Naive thymus-derived CD8-positive, alpha-beta T cell (primary cell): ENCODE results near the gene EVPL. TPM values are rescaled to one million over a fixed set of nuclear protein-coding genes. Genes with fewer than 3 reads are reported as not detected.

ENCODE experiments used
- ATAC-seq, 2 donors: fragments of 150-1000 bp; cut with Tn5 transposase in 1 of 2; sonication (Bioruptor Pico), chemical (Tn5 transposase) in 1 of 2; 1 replicate in 1 of 2; 2 replicates in 1 of 2; pipeline ENCODE4 v1.10.0; 2021; ENCODE audit warnings: mild to moderate bottlenecking in 2 of 2, moderate library complexity in 2 of 2
- POLR2A ChIA-PET: fragments of 350-600 bp; sonication (Branson Sonifier 250); formaldehyde crosslinking; loops from one replicate; lab custom pipeline; 2021; ENCODE audit warnings: antibody characterized with exemption; lab: Charles Lee
- DNase-seq, 10 donors: peaks; one replicate each; pipeline versions ENCODE4 v3.0.0 to v3.0.0-alpha.2; 2020 to 2022
- H3K27ac Mint-ChIP-seq, 10 donors: one replicate each; pipeline ENCODE4 v1.8.0; 2020 to 2022; ENCODE audit warnings: mild to moderate bottlenecking in 10 of 10, mixed read lengths in 10 of 10, moderate library complexity in 4 of 10, inconsistent platforms in 1 of 10
- H3K27me3 Mint-ChIP-seq, 5 donors: one replicate each; pipeline ENCODE4 v1.8.0; 2021 to 2022; ENCODE audit warnings: mixed read lengths in 5 of 5
- H3K36me3 Mint-ChIP-seq, 3 donors: one replicate each; pipeline ENCODE4 v1.8.0; 2020 to 2022; ENCODE audit warnings: mixed read lengths in 3 of 3, mild to moderate bottlenecking in 2 of 3, inconsistent platforms in 1 of 3
- H3K4me1 Mint-ChIP-seq, 4 donors: one replicate each; pipeline ENCODE4 v1.8.0; 2021 to 2022; ENCODE audit warnings: mixed read lengths in 4 of 4
- H3K4me3 Mint-ChIP-seq, 10 donors: one replicate each; pipeline ENCODE4 v1.8.0; 2020 to 2022; ENCODE audit warnings: mild to moderate bottlenecking in 10 of 10, mixed read lengths in 10 of 10, moderate library complexity in 6 of 10, inconsistent platforms in 1 of 10
- H3K9me3 Mint-ChIP-seq, 9 donors: one replicate each; pipeline ENCODE4 v1.8.0; 2020 to 2022; ENCODE audit warnings: mixed read lengths in 9 of 9, mild to moderate bottlenecking in 3 of 9, inconsistent platforms in 1 of 9, moderate library complexity in 1 of 9
- polyA plus RNA-seq, 3 donors: library from polyadenylated mRNA; unstranded; fragments of 300-500 nt; fragmentation: Illumina TruSeq; gene quantifications; one replicate each; pipeline ENCODE4 v1.2.3, GENCODE V29; 2021
- total RNA-seq, 8 experiments: library from RNA in 2 of 8; stranded (reverse) in 2 of 8; gene quantifications; one replicate each; pipeline ENCODE4 v1.2.3 and lab custom pipeline; 2021 to 2026

EVPL gene
- total and polyA plus RNA-seq, 5 experiments from 2014 or later = 0.74 to 8.2 (median 4.3) TPM; not detected in 1

DNA sequence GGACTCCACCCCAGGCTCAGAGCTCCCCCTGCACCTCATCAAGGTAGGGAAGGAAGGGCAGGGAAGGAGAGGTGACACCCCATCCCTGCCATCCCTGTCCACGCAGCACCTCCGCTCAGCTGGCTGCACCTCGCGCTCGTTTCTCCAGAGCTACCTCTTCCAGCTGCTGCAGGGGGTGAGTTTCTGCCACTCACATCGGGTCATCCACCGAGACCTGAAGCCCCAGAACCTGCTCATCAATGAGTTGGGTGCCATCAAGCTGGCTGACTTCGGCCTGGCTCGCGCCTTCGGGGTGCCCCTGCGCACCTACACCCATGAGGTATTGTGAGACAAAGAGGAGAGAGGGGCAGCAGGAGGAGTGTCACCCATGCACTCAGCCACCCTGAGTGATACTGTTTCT lies 25.0 kb downstream of the EVPL start:
- H3K27me3 Mint-ChIP-seq = no peaks in the 10 kb centered on the region
- peaks cover 10 to 15% (median 12%) of the 10 kb centered on the region in 4 donors for H3K4me1 Mint-ChIP-seq
- no peak for DNase-seq
- H3K9me3 Mint-ChIP-seq = no peaks in the 10 kb centered on the region
- ATAC-seq = no peak
- no peak overlapping the region for H3K4me3 Mint-ChIP-seq
- POLR2A ChIA-PET = interaction anchor here (0.5 to 2.8 kb wide), 3 partner anchors 93 to 218 kb away, joined by 3 to 10 read pairs (median 3); partner anchors contain the start of genes UNK and WBP2
- H3K27ac Mint-ChIP-seq = no peak overlapping the region
- no peaks in the 10 kb centered on the region for H3K36me3 Mint-ChIP-seq

DNA sequence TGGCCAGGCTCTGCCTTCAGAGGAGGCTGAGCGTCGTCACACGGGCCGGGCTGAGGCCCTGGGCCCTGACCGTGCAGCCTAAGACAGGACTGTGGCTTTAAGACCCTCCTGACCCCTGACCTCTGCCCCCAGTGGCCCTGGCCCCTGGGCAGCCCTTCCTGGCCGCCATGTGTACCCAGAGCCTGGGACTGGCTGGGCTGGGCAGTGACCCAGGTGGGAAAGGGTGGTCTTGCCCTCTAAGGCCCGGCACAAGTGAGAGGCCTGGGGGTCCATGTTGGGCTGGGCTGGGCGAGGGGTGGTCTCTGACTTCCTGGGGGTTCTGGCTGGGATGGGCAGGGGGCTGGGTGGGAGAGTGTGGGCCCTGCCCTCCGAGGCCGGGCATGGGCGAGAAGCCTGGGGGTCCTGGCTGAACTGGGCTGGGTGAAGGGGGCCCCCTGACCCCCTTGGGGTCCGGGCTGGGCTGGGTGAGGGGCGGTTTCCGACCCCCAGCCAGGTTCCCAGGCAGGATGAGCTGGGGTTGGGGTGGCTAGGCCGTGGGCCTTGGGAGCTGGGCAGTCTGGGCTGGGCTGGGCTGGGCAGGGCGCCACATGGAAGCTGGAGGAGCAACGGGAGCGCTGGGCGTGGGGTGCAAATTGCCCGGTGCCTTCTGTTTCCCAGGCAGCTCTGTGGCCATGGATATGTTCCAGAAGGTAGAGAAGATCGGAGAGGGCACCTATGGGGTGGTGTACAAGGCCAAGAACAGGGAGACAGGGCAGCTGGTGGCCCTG lies 26.2 kb downstream of the EVPL start, which contains the start of gene CDK3:
Gene CDK3 (plus strand): TSS at position 101 of the 767 bp plus-strand sequence. CDS start 571 bp downstream, at position 672.
- POLR2A ChIA-PET = interaction anchor here (0.5 kb wide), 2 partner anchors 66 to 314 kb away, joined by 3 read pairs; no protein-coding TSS in a partner anchor
- no peak for DNase-seq
- Mint-ChIP-seq H3K27me3 (no peaks in the 10 kb centered on the region), H3K9me3 (no peaks in the 10 kb centered on the region), H3K36me3 (no peaks in the 10 kb centered on the region), H3K27ac (peak within 1 kb of the TSS in 1 of 10 donors; percentile 27), H3K4me3 (no peak within 1 kb of the TSS), H3K4me1 (peaks cover 14 to 21% (median 20%) of the 10 kb centered on the region in 4 donors)
- no peak for ATAC-seq

DNA sequence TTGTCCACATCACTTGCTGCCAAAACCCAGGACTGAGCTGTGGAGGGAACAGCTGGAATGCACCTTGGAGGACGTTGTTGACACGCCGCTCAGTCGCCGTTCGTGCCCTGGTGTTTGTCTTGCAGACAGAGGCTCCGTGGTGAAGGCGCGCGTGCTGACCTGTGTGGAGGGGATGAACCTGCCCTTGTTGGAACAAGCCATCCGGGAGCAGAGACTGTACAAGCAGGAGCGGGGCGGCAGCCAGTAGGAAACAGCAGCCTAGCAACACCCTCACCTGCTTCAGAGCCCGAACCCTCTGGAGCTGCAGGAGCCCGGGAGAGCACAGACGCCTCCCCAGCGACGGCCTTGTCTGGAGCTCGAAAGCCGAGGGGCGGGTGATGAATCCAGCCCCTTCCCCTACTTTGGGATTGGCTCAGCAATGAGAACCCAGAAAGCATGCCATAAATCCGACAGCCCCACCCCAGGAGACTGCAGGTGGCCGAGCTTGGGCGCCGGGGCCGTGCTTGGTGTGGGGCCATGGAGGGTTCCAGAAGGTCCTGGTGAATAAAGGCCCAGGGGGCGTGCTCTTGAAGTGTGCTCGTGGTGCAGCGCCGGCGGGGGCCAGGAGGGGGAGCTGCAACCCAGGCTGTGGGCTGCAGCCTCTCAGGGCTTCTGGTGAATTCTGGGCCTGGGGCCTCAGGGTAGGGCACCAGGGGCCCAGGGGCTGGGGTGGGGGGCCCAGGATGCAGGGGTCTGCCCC lies 26.9 kb downstream of the EVPL start:
- Mint-ChIP-seq H3K27ac (no peak overlapping the region), H3K9me3 (no peaks in the 10 kb centered on the region), H3K4me1 (peaks cover 11 to 17% (median 16%) of the 10 kb centered on the region in 4 donors), H3K4me3 (no peak overlapping the region), H3K27me3 (no peaks in the 10 kb centered on the region), H3K36me3 (no peaks in the 10 kb centered on the region)
- peak; percentile 32 to 78 (median 57) for DNase-seq
- peak; percentile 71 to 84 for ATAC-seq
- POLR2A ChIA-PET = no interaction called here

DNA sequence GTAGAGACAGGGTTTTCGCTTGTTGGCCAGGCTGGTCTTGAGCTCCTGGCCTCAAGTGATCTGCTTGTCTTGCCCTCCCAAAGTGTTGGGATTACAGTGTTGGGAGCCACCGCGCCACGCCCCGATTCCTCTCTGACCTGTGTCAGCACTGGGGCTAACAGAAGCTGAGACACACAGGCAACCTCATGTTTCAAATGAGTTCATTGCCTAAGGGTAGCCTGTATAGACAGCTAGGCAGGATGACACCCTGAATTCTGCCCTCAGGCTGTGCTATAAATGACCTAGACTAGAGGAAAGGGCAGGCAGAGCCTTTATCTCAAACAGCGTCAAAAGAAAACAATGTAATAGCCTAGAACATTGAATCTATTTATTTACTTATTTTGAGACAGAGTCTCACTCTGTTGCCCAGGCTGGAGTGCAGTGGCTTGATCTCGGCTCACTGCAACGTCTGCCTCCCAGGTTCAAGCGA lies 28.7 kb downstream of the EVPL start:
- POLR2A ChIA-PET = interaction anchor here (0.6 kb wide), 1 partner anchor 68 kb away, joined by 4 read pairs; no protein-coding TSS in a partner anchor
- peak overlapping the region in 4 of 10 donors; percentile 17 to 83 (median 44) for H3K27ac Mint-ChIP-seq
- no peak for ATAC-seq

DNA sequence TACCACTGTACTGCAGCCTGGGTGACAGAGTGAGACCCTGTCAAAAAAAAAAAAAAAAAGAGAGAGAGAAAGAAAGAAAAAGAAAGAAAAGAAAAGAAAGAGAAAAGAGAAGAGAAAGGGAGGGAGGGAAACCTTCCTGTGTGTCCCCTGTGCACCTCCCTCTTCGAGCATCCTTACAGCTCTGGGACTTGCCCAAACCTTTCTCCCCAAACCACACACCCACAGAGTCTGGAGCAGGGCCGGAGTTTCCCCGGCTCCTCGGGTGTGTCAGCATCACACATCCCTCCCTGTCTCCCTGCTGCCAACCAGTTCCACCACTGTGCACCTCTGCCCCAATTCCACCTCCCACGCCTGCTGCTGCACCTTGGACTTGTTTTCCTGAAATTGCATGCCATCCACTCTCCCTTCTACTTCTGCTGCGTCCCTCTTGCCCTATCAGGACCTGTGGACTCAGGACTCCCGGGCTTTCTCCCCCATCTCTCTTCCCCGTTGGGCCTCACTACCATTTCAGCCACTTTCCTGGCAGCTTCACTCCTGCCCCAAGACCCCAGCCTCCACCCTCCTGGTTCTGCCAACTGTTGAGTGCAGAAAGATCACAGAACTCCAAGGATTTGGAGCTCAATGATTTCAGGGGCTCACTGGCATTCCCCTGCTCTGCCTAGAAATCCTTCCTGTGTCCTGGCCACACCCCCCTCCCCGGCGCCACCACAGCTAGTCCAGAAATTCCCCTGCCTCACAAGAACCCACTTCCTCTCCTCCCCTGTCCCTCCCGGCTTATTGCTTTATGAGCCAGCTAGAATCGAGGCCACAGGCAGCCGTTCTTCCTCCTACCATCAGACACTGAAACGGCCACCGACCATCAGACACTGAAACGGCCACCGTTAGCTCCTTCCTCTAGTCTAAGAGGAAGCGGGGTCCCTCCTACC lies 30.2 kb downstream of the EVPL start:
- Mint-ChIP-seq H3K4me1 (peaks cover 11 to 20% (median 16%) of the 10 kb centered on the region in 4 donors), H3K36me3 (peaks cover 0 to 17% (median 5%) of the 10 kb centered on the region in 3 donors), H3K4me3 (peak overlapping the region; percentile 11 to 77 (median 58)), H3K27ac (peak overlapping the region; percentile 12 to 85 (median 78)), H3K9me3 (no peaks in the 10 kb centered on the region), H3K27me3 (no peaks in the 10 kb centered on the region)
- ATAC-seq (peak; percentile 53 to 79), DNase-seq (peak in 3 of 10 donors; percentile 6 to 33 (median 29))
- POLR2A ChIA-PET = interaction anchor here (0.5 to 1.4 kb wide), 10 partner anchors 11 to 323 kb away, joined by 3 to 5 read pairs (median 4); no protein-coding TSS in a partner anchor

More for the DNA sequence above, 28.7 kb downstream of the EVPL start:
- H3K4me3 Mint-ChIP-seq = no peak overlapping the region
- no peak for DNase-seq
- H3K36me3 Mint-ChIP-seq = peaks cover 0 to 4% (median 1%) of the 10 kb centered on the region in 3 donors
- no peaks in the 10 kb centered on the region for H3K27me3 Mint-ChIP-seq
- H3K4me1 Mint-ChIP-seq = peaks cover 11 to 17% (median 16%) of the 10 kb centered on the region in 4 donors
- no peaks in the 10 kb centered on the region for H3K9me3 Mint-ChIP-seq

DNA sequence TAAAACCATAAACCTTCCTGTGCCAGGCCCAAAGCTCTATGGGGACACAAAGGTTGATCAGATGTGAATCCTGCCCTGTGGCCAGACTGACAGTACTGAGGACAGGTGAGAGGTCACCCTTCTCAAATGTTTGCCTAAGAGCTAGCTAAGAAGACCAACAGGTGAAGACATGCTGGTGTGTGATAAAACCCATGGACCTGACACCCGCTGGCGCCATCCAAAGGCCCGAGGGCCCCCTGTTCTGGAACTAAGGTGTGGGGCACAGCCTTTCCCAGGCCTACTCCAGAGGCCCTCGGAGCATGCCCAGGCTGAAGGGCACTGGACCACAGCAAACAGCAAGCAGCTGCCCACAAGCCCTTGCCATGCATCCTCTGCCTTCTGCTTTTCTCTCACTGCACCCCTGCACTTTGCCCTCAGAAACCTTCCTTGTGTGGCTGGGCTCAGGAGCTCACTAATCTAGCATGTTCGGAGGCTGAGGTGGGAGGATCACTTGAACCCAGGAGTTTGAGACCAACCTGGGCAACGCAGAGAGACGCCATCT lies 31.7 kb downstream of the EVPL start:
- Mint-ChIP-seq H3K27me3 (no peaks in the 10 kb centered on the region), H3K36me3 (peaks cover 0 to 28% (median 5%) of the 10 kb centered on the region in 3 donors), H3K4me1 (peaks cover 11 to 21% (median 16%) of the 10 kb centered on the region in 4 donors), H3K9me3 (no peaks in the 10 kb centered on the region), H3K4me3 (no peak overlapping the region), H3K27ac (no peak overlapping the region)
- DNase-seq (no peak), ATAC-seq (no peak)
- POLR2A ChIA-PET = interaction anchor here (1.4 kb wide), 1 partner anchor 15 kb away, joined by 4 read pairs; no protein-coding TSS in a partner anchor

DNA sequence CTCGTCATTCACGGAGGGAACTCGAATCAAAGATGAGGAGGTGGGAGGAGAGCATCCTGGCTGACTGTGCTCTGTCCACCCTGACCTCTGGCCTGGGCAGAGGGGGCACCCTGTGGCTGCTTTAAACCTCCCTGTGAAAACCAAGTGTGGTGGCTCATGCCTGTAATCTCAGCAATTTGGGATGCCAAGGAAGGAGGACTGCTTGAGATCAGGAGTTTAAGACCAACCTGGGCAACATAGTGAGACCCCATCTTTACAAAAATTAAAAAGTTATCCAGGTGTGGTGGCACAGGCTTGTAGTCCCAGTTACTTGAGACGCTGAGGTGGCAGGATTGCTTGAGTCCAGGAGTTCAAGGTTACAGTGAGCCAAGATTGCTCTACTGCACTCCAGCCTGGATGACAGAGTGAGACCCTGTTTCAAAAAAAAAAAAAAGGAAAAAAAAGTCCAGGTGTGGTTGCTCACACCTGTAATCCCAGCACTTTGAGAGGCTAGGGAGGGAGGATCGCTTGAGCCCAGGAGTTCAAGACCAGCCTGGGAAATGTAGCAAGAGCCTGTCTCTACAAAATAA lies 32.2 kb downstream of the EVPL start:
- Mint-ChIP-seq H3K27me3 (no peaks in the 10 kb centered on the region), H3K27ac (peak overlapping the region in 1 of 10 donors; percentile 40), H3K36me3 (peaks cover 0 to 29% (median 5%) of the 10 kb centered on the region in 3 donors), H3K9me3 (no peaks in the 10 kb centered on the region), H3K4me1 (peaks cover 11 to 21% (median 16%) of the 10 kb centered on the region in 4 donors), H3K4me3 (no peak overlapping the region)
- no peak for ATAC-seq
- no peak for DNase-seq
- POLR2A ChIA-PET = interaction anchor here (0.6 to 0.7 kb wide), 2 partner anchors 15 to 19 kb away, joined by 3 to 5 read pairs; no protein-coding TSS in a partner anchor

DNA sequence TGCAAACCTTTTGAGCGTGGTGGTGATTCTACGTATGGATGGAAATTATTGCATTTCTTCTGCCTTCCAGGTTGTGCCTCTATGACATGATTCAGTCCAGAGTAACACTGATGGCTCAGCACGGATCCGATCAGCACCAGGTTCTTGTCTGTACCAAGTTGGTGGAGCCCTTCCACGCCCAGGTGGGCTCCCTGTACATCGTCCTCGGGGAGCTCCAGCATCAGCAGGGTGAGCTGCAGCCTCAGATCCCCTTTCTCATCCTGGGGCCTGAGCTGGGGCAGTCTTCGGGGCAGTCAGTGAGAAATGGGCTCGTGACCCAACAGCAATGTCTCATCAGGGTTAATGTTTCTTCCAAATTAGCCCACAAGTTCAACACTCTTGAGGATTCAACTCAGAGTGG lies 35.7 kb downstream of the EVPL start:
- POLR2A ChIA-PET = interaction anchor here (0.5 to 0.6 kb wide), 2 partner anchors 436 to 470 kb away, joined by 4 to 6 read pairs; no protein-coding TSS in a partner anchor
- H3K4me1 Mint-ChIP-seq = peaks cover 0 to 5% (median under 1%) of the 10 kb centered on the region in 4 donors
- no peak overlapping the region for H3K4me3 Mint-ChIP-seq
- no peaks in the 10 kb centered on the region for H3K27me3 Mint-ChIP-seq
- no peak for DNase-seq
- H3K36me3 Mint-ChIP-seq = peaks cover 0 to 32% (median 5%) of the 10 kb centered on the region in 3 donors
- peak overlapping the region in 1 of 10 donors; percentile 7 for H3K27ac Mint-ChIP-seq
- H3K9me3 Mint-ChIP-seq = no peaks in the 10 kb centered on the region
- no peak for ATAC-seq

DNA sequence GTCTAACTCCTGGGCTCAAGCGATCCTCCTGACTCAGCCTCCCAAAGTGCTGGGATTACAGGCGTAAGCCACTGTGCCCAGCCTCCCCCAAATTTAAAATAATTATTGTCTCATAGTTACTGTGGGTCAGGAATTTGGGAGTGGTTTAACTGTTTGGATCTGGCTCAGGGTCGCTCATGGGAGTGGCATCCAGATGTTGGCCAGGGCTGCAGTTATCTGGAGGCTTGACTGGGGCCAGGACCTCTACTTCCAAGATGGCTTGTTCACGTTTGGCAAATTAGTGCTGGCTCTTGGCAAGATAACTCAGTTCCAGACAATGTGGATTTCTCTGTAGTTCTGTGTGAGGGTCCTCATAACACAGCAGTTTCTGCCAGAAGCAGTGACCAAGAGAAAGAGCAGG lies 40.1 kb downstream of the EVPL start:
- Mint-ChIP-seq H3K4me1 (peaks cover 0 to 3% (median 1%) of the 10 kb centered on the region in 4 donors), H3K27ac (no peak overlapping the region), H3K4me3 (no peak overlapping the region), H3K9me3 (no peaks in the 10 kb centered on the region), H3K36me3 (peaks cover 0 to 18% (median 0%) of the 10 kb centered on the region in 3 donors), H3K27me3 (no peaks in the 10 kb centered on the region)
- no peak for ATAC-seq
- DNase-seq = no peak
- POLR2A ChIA-PET = no interaction called here

DNA sequence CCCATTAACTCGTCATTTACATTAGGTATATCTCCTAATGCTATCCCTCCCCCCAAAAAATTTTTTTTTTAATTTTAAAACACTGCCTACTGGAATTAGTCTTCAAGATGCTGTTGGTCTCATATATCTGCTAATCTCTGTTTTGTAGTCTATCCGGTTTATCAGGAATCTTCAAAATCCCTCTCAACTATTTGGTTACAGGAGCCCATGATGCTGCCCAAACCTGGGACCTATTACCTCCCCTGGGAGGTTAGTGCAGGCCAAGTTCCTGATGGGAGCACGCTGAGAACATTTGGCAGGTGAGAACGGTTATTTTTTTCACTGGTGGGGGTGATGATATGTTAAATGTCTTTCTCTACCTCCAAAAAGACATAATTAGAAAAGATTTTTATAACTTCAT lies 41.1 kb downstream of the EVPL start:
- Mint-ChIP-seq H3K36me3 (peaks cover 0 to 8% (median 0%) of the 10 kb centered on the region in 3 donors), H3K4me3 (no peak overlapping the region), H3K27ac (no peak overlapping the region), H3K27me3 (no peaks in the 10 kb centered on the region), H3K9me3 (no peaks in the 10 kb centered on the region), H3K4me1 (peaks cover 0 to 2% (median under 1%) of the 10 kb centered on the region in 4 donors)
- POLR2A ChIA-PET = no interaction called here
- DNase-seq (no peak), ATAC-seq (no peak)
